CD14-positive monocyte (primary cell): ENCODE measurements around the gene PRKCA. TPM values are rescaled to one million over a fixed set of nuclear protein-coding genes. Genes with fewer than 3 reads are reported as not detected.

Experiments
- DNase-seq, 3 donors: peaks; one replicate each; pipeline ENCODE4 v3.0.0-alpha.2; 2011 to 2022
- H2AFZ ChIP-seq: 2 replicates; pipeline ENCODE4 v1.6.0; 2012; ENCODE audit warnings: mild to moderate bottlenecking, low read depth, low read length, inconsistent platforms; ENCODE audit not compliant: insufficient read depth, poor library complexity, severe bottlenecking
- H3K27ac ChIP-seq, 2 donors: 1 replicate in 1 of 2; 2 replicates in 1 of 2; pipeline ENCODE4 v1.5.1; 2012 to 2013; ENCODE audit warnings: low read length in 2 of 2, control low read depth in 1 of 2, inconsistent platforms in 1 of 2, low read depth in 1 of 2, mild to moderate bottlenecking in 1 of 2
- H3K27me3 ChIP-seq, 2 donors: one replicate each; pipeline versions ENCODE4 v1.6.0 to v1.6.1; 2011 to 2013; ENCODE audit warnings: low read length in 2 of 2; ENCODE audit not compliant: control insufficient read depth in 2 of 2, insufficient read depth in 2 of 2
- H3K36me3 ChIP-seq, 2 donors: replicated peaks in 1 of 2; 1 replicate in 1 of 2; 2 replicates in 1 of 2; pipeline versions ENCODE4 v1.5.1 to v1.6.1; 2012 to 2013; ENCODE audit warnings: low read length in 2 of 2, control low read depth in 1 of 2, inconsistent platforms in 1 of 2, mild to moderate bottlenecking in 1 of 2; ENCODE audit not compliant: insufficient read depth in 2 of 2, control insufficient read depth in 1 of 2
- H3K4me1 ChIP-seq, 2 donors: 1 replicate in 1 of 2; 2 replicates in 1 of 2; pipeline versions ENCODE4 v1.5.1 to v1.6.1; 2012 to 2013; ENCODE audit warnings: low read length in 2 of 2, control low read depth in 1 of 2, inconsistent platforms in 1 of 2, mild to moderate bottlenecking in 1 of 2, moderate library complexity in 1 of 2; ENCODE audit not compliant: insufficient read depth in 2 of 2, control insufficient read depth in 1 of 2
- H3K4me2 ChIP-seq: replicated peaks from 2 replicates; pipeline ENCODE3; 2012; ENCODE audit warnings: low read length, moderate library complexity, mild to moderate bottlenecking; ENCODE audit not compliant: poor library complexity, severe bottlenecking; ENCODE audit errors: extremely low read depth
- H3K4me3 ChIP-seq, 3 experiments: fragments of 200-600 bp in 1 of 3; sonication (generic) in 1 of 3; replicated peaks in 1 of 3; 1 replicate in 2 of 3; 2 replicates in 1 of 3; pipeline ENCODE4 v1.5.1; 2011 to 2013; ENCODE audit warnings: low read length in 3 of 3, mild to moderate bottlenecking in 3 of 3, control low read depth in 2 of 3, low read depth in 2 of 3, inconsistent platforms in 1 of 3, moderate library complexity in 1 of 3
- H3K79me2 ChIP-seq: 2 replicates; pipeline ENCODE4 v1.6.0; 2012; ENCODE audit warnings: mild to moderate bottlenecking, control low read depth, inconsistent platforms, low read length, moderate library complexity; ENCODE audit not compliant: insufficient read depth
- H3K9ac ChIP-seq: 2 replicates; pipeline ENCODE4 v1.6.0; 2017; ENCODE audit warnings: low read length, mild to moderate bottlenecking; ENCODE audit not compliant: insufficient read depth, poor library complexity, severe bottlenecking
- H3K9me3 ChIP-seq, 2 donors: replicated peaks in 1 of 2; 1 replicate in 1 of 2; 2 replicates in 1 of 2; pipeline versions ENCODE4 v1.5.1 to v1.6.1; 2012 to 2013; ENCODE audit warnings: low read length in 2 of 2, control low read depth in 1 of 2; ENCODE audit not compliant: control insufficient read depth in 1 of 2, insufficient read depth in 1 of 2
- H4K20me1 ChIP-seq: 2 replicates; pipeline ENCODE4 v1.6.0; 2012; ENCODE audit warnings: mild to moderate bottlenecking, low read length, control low read depth, moderate library complexity; ENCODE audit not compliant: insufficient read depth
- H3K27ac Mint-ChIP-seq, 7 donors: one replicate each; pipeline ENCODE4 v1.8.0; 2020; ENCODE audit warnings: mild to moderate bottlenecking in 7 of 7, mixed read lengths in 7 of 7, moderate library complexity in 6 of 7, inconsistent platforms in 2 of 7
- H3K27me3 Mint-ChIP-seq, 3 donors: one replicate each; pipeline ENCODE4 v1.8.0; 2021 to 2022; ENCODE audit warnings: low read depth in 3 of 3, mild to moderate bottlenecking in 3 of 3, mixed read lengths in 3 of 3, moderate library complexity in 3 of 3, inconsistent platforms in 1 of 3
- H3K36me3 Mint-ChIP-seq, 2 donors: one replicate each; pipeline ENCODE4 v1.8.0; 2020; ENCODE audit warnings: mixed read lengths in 2 of 2, inconsistent platforms in 1 of 2, mild to moderate bottlenecking in 1 of 2
- H3K4me1 Mint-ChIP-seq: one replicate; pipeline ENCODE4 v1.8.0; 2020; ENCODE audit warnings: mild to moderate bottlenecking, mixed read lengths
- H3K4me3 Mint-ChIP-seq, 2 donors: one replicate each; pipeline ENCODE4 v1.8.0; 2020; ENCODE audit warnings: mild to moderate bottlenecking in 2 of 2, mixed read lengths in 2 of 2, moderate library complexity in 1 of 2
- H3K9me3 Mint-ChIP-seq, 7 donors: one replicate each; pipeline ENCODE4 v1.8.0; 2020 to 2022; ENCODE audit warnings: mixed read lengths in 7 of 7, mild to moderate bottlenecking in 6 of 7, moderate library complexity in 6 of 7, inconsistent platforms in 2 of 7
- CTCF ChIP-seq: fragments of 200-600 bp; IDR thresholded peaks from one replicate; pipeline ENCODE4 v1.8.0; 2022; ENCODE audit warnings: antibody characterized with exemption, mild to moderate bottlenecking
- WGBS: methylation state at CpG from one replicate; pipeline ENCODE4 v1.1.5; 2013; ENCODE audit warnings: missing lambda C conversion rate; ENCODE audit not compliant: insufficient coverage; 5-methylcytosine and 5-hydroxymethylcytosine counted together
- intact Hi-C, 2 donors: fragments of 100-400 bp; cut with micrococcal nuclease; formaldehyde crosslinking; loops; one replicate each; pipeline versions ENCODE4 v1.15.0 to v1.15.1; 2023
- polyA plus RNA-seq, 3 donors: library from polyadenylated mRNA; depleted of rRNA in 1 of 3; unstranded in 2 of 3; stranded (reverse) in 1 of 3; fragments of 300-500 nt in 2 of 3; fragments of >200 nt in 1 of 3; fragmentation: Illumina TruSeq in 2 of 3; gene quantifications; 1 replicate in 2 of 3; 2 replicates in 1 of 3; pipeline ENCODE4 v1.2.3, GENCODE V29; 2012 to 2021

The PRKCA gene
- polyA plus RNA-seq, 3 donors = 0.22 to 7.1 (median 0.30) TPM

GRCh38 chr17:66474806-66475497, 172.5 kb downstream of the PRKCA start:
- H3K4me3 Mint-ChIP-seq = no peak overlapping the region
- no peaks in the 10 kb centered on the region for H4K20me1 ChIP-seq
- 100% methylated on average over 3 of the region's 8 CpGs for WGBS
- peaks cover 7 to 20% of the 10 kb centered on the region in 2 donors for H3K36me3 Mint-ChIP-seq
- H3K27ac Mint-ChIP-seq = no peak overlapping the region
- H3K4me2 ChIP-seq = no peak overlapping the region
- DNase-seq = no peak
- no peak for TF ChIP-seq CTCF
- H2AFZ ChIP-seq = no peak overlapping the region
- peaks cover 0 to 5% (median 4%) of the 10 kb centered on the region in 7 donors for H3K9me3 Mint-ChIP-seq
- peaks cover 0 to 2% (median 0%) of the 10 kb centered on the region in 3 donors for H3K27me3 Mint-ChIP-seq
- H3K27ac ChIP-seq = no peak overlapping the region
- H3K27me3 ChIP-seq = no peaks in the 10 kb centered on the region
- no peak overlapping the region for H3K4me3 ChIP-seq
- peaks cover 48% of the 10 kb centered on the region for H3K4me1 Mint-ChIP-seq
- H3K9ac ChIP-seq = no peak overlapping the region
- intact Hi-C loops = no loop called here
- peaks cover 25 to 34% of the 10 kb centered on the region in 2 donors for H3K4me1 ChIP-seq
- H3K36me3 ChIP-seq = no peaks in the 10 kb centered on the region
- H3K9me3 ChIP-seq = no peaks in the 10 kb centered on the region
- H3K79me2 ChIP-seq = peaks cover 26% of the 10 kb centered on the region

GRCh38 chr17:66476014-66476413, 173.6 kb downstream of the PRKCA start:
- peaks cover 49% of the 10 kb centered on the region for H3K4me1 Mint-ChIP-seq
- WGBS = 100% methylated on average over 3 of the region's 6 CpGs
- Histone ChIP-seq H2AFZ (no peak overlapping the region), H3K4me2 (no peak overlapping the region), H3K9ac (no peak overlapping the region), H4K20me1 (no peaks in the 10 kb centered on the region), H3K4me3 (no peak overlapping the region), H3K27me3 (no peaks in the 10 kb centered on the region), H3K4me1 (peaks cover 19 to 31% of the 10 kb centered on the region in 2 donors), H3K79me2 (peaks cover 18% of the 10 kb centered on the region), H3K27ac (no peak overlapping the region), H3K9me3 (no peaks in the 10 kb centered on the region), H3K36me3 (no peaks in the 10 kb centered on the region)
- H3K4me3 Mint-ChIP-seq = no peak overlapping the region
- H3K27me3 Mint-ChIP-seq = peaks cover 0 to 2% (median 0%) of the 10 kb centered on the region in 3 donors
- intact Hi-C loops = no loop called here
- DNase-seq = no peak
- peak overlapping the region in 1 of 7 donors; percentile 35 for H3K27ac Mint-ChIP-seq
- H3K36me3 Mint-ChIP-seq = peaks cover 7 to 20% of the 10 kb centered on the region in 2 donors
- no peak for TF ChIP-seq CTCF
- peaks cover 0 to 5% (median 4%) of the 10 kb centered on the region in 7 donors for H3K9me3 Mint-ChIP-seq
